ENCODE results near the gene BICRA.

DNA sequence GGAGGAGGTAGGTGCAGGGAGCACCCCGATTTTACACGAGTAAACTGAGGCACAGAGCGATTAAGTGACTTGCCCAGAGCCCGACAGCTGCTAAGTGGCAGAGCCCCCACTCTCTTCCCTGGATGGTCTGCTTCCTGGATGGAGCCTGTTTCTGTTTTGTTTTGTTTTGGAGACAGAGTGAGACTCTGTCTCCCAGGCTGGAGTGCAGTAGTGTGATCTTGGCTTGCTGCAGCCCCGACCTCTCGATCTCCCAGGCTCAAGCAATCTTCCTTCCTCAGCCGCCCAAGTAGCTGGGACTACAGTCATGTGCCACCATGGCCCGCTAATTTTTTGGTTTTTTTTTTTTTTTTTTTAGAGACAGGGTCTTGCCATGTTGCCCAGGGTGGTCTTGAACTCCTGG, 17.3 kb downstream of the BICRA start:
- TF ChIP-seq, protein P1, sequence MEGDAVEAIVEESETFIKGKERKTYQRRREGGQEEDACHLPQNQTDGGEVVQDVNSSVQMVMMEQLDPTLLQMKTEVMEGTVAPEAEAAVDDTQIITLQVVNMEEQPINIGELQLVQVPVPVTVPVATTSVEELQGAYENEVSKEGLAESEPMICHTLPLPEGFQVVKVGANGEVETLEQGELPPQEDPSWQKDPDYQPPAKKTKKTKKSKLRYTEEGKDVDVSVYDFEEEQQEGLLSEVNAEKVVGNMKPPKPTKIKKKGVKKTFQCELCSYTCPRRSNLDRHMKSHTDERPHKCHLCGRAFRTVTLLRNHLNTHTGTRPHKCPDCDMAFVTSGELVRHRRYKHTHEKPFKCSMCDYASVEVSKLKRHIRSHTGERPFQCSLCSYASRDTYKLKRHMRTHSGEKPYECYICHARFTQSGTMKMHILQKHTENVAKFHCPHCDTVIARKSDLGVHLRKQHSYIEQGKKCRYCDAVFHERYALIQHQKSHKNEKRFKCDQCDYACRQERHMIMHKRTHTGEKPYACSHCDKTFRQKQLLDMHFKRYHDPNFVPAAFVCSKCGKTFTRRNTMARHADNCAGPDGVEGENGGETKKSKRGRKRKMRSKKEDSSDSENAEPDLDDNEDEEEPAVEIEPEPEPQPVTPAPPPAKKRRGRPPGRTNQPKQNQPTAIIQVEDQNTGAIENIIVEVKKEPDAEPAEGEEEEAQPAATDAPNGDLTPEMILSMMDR (IDR thresholded peaks at IDR 0.05) = no peak
- TF ChIP-seq POLR2A (IDR thresholded peaks at IDR 0.05) = no peak
